ENCODE data around the gene KCNN4.
"Not testable (repeated sequence)": the region's sequence is repeated elsewhere in the genome, so short reads cannot be mapped to it uniquely, and the experiment has no call there.

Gene KCNN4
- 9.7 to 35.0 reads per million in 2 donors for total RNA-seq

DNA sequence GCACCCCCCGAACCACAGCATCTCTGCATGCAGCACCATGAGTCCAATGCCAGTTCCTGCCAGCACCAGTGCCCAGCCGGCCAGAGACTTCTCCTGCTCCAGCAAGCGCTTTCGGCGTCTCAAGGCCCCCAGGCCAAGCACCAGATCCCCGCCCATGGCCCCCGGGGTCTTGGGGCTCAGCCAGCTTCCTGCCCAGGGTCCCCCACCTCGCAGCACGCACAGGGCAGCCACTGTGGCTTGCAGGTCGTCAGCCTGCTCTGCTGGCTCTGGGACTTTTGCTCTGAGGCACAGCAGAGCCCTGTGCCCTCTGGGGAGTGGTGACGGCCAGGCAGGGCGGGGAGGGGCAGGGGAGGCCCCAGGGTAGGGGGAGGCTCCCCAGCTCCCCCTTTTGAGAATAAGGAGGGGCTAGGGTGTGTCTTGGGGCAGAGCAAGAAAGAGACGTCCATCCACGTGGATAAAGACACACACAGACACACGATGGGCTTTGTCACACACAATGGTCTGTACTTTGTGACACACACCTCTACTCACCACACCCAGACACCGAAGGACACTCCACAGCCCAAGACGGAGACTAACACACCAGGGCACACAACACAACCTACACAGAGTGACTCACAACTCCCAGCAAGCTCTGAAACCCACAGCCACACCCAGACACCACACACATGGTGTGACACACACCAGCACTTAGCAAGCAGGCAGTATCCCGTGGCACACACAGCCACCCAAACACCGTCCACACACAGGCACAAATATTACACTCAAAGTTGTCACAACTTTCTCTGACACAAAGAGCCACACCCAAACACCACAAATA, at the start of gene KCNN4:
TSS of gene KCNN4 (minus strand) at position 268 of the 820 bp plus-strand sequence. CDS start at position 156, 112 bp downstream.
- DNase-seq: peak; percentile 34

DNA sequence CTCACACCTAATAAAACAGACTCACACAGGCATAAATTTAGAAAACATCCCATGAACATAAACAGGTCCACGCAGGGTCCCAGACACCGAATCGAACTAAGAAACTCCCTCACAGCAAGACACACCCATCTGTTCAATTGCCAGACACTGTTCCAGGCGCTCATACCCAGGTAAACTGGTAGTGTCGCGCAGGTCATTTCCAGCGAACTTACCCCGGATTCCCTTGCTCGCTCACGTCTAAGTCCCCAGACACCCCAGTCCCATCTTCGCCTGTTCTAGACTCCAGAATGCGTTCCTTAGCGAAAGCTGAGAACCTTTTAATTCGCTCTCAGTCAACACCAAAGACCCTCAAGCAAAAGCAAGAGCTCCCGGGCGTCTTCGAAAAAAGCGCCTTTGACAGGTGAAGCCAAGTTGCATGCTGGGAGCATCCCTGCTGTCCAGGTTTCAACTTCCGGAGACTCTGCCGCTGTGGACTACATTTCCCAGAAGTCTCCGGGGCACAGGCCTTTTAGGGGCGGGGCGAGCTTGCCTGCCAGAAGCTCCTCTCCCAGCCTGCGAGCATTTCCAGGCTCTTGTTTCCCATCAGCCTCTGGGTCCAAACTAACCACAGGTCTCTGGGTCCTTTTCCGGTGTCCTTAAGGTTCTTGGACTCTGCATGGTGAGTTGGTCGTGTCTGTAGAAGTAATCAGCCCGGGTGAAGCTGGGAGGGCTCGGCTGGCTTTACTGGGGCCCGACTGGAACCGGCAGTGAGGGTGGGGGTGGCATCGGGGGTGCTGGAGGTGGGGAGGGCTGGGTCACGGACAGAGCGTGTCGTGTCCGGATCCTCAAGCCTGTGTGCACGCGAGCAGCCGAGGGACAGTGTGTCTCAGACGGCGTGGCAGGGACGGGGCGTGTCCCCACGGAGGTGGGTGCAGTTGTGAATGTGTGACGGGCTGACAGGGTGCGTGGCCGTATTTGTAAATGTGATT, 46.3 kb upstream of the KCNN4 start, which contains the start of gene ZNF283:
TSS of gene ZNF283 (plus strand) at position 535 of the 968 bp plus-strand sequence. CDS start 6,184 bp downstream, outside the sequence.
- peak; percentile 71 for DNase-seq

DNA sequence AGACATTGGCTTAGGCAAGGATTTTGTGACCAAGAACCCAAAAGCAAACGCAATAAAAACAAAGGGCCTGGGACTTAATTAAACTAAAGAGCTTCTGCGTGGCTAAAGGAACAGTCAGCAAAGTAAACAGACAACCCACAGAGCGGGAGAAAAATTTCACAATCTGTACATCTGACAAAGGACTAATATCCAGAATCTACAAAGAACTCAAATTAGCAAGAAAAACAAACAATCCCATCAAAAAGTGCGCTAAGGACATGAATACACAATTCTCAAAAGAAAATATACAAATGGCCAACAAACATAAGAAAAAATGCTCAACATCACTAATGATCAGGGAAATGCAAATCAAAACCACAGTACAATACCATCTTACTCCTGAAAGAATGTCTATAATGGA, 43.8 kb upstream of the KCNN4 start:
- not testable (repeated sequence) for DNase-seq

DNA sequence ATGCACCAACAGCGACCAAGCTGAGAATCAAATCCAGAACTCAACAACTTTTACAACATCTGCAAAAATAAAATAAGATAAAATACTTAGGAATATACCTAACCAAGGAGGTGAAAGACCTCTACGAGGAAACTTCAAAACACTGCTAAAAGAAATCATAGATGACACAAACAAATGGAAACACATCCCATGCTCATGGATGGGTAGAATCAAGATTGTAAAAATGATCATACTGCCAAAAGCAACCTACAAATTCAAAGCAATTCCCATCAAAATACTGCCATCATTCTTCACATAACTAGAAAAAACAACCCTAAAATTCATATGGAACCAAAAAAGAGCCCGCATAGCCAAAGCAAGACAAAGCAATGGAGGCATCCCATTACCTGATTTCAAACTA, 43.1 kb upstream of the KCNN4 start:
- not testable (repeated sequence) for DNase-seq

DNA sequence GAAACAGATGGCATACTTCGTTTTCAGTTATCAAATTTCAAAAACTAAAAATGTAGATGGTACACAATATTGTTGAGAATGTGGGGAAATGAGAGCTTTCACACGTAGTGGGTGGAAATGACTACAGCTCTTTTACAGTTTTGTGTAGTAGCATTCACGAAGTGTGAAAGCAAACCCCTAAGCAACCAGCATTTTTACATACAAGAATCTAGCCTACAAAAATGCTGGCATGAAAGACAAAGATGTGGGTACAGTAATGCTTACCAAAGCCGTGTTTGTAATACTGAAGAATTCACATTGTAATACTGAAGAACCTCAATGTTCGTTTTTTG, 40.1 kb upstream of the KCNN4 start:
- no peak for DNase-seq

DNA sequence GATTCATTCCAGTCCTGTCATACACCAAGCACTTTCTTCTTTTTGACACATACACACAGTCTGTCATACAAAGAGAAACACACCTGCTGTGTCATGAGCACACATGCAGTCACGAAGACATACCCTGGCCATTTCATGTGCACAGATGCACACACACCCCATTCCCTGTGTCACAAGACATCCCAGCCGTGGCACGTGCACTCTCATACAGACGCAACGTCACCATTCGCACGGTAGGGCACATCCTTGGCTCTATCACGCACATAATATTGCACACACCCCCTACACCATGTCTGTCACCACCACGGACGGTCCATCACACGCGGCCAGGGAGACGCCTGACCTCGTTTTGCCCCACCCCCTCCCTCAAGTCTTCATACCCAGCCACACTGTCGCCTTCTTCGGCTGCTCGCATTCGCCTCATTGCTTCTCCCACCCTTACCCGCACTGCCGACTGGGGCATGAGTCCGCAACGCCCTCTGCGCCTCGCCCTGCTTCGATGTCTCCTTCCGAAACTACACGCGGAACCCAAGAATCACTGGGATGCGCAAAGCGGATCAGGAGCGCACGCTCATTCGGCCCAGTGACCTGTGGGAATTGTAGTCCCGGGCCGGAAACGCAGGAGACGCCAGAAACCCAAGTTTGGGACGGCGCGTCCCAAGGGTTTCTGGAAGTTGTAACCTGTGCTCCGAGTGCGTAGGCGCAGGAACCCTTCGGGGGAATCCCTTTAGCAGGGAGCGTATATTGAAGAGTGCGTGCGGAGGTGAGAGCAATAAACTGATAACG, 39.5 kb upstream of the KCNN4 start:
- DNase-seq: no peak

DNA sequence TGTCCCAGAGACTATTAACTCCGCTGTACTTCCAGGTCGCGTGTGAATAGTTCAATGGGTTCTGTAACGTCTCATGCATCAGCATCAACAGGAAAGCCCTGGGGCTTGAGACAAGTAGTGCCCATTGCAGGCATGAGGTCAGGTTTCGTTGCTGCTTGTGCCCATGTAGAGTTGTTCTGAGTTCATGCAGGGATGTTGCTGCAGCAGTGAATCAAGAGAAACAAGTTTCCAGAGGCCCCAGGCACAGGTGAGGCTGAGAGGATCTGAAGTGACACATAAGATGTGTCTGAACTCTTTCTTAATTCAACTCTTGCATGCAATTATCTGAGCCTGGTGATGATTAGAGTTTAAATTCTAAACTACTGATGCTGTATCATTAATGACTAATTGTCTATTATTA, 37.7 kb upstream of the KCNN4 start:
- no peak for DNase-seq

DNA sequence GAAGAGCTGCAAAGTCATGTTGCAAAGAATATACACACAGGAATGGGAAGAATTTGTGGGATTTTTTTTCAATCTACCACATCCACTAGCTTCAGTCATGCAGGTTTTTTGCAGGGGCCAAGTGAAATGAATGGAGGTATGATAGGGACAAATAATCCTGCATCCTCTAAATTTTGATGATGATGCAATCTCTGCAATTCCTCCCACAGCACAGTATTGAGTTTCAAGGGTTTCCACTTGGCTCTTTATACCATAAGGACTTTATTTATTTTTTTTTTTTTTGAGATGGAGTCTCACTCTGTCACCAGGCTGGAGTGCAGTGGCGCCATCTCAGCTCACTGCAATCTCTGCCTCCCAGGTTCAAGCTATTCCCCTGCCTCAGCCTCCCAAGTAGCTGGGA, 36.7 kb upstream of the KCNN4 start:
- not testable (repeated sequence) for DNase-seq

DNA sequence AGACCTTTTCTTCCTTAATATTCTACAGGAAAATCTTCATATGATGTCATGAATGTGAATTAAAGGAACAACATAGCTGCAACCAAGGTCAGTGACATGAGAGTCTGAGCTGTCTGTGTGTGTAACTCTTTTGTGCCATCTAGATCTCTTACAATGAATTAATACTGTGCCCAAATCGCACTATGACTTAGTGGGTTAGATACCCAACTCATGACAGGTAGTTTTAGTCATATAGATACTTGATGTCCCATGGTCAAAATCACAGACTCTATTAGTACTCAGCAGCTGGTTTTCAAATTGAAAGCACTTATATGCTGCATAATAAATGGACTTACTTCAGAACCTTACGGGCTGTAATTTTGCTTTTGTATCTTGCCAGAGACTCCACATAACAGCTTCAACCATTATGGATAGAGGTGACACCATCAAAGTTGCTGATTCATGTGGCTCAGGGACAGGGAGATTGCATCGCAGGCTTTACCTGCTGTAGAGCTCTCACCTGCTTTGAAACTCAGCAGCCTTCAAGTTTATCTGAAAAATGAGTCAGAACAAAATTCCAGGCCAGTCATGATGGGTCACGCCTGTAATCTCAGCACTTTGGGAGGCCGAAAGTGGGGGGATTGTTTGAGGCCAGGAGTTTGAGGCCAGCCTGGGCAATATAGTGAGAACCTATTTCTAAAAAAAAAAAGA, 34.0 kb upstream of the KCNN4 start:
- DNase-seq: no peak

DNA sequence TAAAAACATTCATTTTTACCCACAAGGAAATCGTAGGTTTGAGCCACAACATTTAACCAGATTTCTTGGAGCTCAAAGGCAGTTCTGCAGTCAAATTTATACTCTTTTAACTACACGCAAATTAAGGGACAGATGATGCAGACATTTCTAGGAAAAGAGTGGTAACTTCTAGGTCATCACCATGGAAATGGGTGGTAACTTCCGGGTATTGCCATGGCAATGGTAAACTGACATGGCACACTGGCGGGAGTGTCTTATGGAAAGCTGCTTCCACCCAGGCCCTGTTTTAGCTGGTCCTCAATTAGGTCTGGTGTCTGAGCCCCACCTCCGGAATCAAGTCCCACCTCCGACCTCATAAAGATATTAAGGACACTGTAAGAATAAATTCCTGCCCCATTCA, 31.9 kb upstream of the KCNN4 start:
- DNase-seq: no peak

DNA sequence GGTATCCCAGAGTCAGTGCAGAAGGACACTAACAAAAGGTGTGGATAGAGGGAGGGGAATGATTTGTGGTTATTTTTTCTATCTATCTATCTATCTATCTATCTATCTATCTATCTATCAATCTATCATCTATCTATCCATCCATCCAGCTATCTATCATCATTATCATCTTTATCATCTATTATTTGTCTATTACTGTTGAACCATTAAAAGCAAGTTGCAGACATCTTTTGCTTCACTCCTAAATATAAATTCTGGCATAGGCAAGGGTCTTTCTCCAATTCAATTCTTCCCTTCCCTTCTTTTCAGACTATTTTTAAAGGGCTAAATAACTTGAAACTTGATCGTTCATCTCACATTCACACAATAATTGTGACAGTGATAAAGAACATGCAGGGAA, 31.5 kb upstream of the KCNN4 start:
- DNase-seq: no peak

DNA sequence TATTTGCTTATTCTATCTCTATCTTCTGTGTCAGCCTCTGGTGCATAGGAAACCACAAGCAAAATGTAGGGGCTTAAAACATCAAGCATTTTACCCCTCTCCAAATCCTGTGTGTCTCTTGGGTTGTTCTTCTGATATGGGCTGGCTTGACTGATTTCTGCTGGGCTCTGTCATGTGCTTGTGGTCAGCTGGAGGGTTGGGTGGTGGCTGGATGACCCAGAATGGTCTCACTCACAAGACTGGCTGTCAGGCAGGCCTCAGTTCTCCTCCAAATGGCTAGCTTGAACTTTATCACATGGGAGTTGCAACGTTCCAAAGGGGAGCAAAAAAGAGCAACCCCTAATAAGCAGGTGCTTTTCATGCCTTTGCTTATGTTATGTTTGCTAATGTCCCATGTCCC, 31.1 kb upstream of the KCNN4 start:
- DNase-seq: no peak

DNA sequence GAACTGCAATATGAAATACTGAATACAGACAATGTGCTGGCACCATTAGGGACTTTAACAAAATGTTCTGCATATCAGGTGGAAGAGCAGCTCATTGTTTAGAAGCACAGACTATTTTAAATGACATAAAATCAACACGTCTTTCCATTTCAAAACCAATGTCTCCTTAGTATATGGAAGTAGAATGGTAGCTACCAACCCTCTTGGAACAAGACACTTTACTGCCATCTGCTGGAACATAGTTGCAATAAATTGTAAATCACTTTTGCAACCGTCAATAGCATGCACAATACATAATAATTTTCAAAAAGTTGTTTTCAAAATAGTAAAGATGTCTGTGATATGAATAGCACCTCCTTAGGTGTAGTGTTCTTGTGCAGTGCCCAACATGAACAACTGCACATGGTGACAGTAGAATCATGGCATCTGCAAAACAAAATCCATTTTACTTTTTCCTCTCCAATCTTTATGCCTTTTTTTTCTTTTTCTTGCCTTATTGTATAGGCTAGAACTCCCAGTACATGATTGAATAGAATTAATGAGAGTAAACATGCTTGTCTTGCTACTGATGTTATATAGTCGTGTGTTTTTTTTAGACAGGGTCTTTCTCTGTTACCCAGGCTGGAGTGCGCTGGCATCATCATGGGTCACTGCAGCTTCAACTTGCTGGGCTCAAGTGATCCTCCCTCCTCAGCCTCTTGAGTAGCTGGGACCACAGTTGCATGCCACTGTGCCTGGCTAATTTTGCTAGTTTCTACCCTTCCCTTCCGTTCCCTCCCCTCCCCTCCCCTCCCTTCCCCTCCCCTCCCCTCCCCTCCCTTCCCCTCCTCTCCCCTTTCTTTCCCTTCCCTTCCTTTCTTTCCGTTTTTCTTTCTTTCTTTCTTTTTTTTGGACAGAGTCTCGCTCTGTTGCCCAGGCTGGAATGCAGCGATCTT, 29.3 kb upstream of the KCNN4 start:
- no peak for DNase-seq

DNA sequence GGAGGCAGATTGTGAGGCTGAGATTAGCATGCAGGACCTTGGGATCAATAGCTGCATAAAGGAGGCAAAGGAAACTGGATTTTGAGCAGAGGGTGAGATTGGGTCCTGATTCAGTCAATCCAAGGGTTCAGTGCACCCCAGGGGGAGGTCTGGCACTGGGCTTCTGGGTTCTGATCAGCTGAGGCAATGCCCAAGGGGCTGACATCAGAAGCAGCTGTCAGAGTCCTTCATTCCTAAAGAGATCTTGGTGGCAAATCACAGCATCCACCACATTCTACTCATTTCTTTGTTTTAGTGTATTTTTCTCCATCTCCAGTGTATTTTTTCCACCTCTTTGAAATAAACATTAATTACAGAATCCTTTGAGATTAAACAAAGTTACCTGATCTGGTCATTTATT, 26.9 kb upstream of the KCNN4 start:
- no peak for DNase-seq

DNA sequence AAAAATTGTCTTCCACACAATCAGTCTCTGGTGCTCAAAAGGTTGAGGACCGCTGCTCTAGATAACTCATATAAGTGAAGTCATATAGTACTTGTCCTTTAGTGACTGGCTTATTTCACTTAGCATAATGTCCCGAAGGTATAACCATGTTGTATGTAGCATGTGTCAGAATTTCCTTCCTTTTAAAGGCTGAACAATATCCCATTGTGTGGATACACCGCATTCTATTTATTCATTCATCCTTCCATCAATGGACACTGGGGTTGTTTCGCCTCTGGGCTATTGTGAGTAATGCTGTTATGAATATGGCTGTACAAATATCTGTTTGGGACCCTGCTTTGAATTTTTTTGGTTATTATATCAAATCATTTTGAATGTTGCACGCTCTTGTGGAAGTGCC, 26.1 kb upstream of the KCNN4 start:
- no peak for DNase-seq

DNA sequence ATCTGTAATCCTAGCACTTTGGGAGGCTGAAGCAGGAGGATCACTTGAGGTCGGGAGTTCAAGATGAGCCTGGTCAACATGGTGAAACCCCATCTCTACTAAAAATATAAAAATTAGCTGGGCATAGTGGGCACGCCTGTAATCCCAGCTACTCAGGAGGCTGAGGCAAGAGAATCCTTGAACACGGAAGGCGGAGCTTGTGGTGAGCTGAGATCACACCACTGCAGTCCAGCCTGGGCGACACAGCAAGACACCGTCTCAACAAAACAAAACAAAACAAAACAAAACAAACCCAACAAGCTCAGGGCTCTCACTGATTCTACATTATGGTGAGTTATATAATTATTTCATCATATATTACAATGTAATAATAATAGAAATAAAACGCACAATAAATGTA, 25.6 kb upstream of the KCNN4 start:
- not testable (repeated sequence) for DNase-seq

DNA sequence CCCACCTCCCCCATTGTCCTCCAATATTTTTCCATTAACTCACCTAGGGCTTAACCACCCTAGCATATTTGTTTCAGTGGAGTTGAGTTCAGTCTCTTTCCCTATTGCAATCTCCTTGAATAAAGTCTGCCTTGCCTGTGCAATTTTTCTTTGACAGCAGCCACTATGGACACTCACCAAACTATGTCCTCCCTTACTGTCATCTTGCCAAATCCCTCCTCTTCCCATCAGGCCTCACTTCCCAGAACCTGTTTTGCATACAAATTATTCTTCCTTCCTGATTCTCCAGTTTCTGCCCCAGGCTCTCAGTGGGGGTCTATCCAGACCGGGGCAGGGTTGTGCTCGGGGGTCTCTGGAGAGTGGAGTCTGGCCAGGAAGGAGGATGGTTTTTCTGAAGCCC, 23.7 kb upstream of the KCNN4 start:
- DNase-seq: no peak

DNA sequence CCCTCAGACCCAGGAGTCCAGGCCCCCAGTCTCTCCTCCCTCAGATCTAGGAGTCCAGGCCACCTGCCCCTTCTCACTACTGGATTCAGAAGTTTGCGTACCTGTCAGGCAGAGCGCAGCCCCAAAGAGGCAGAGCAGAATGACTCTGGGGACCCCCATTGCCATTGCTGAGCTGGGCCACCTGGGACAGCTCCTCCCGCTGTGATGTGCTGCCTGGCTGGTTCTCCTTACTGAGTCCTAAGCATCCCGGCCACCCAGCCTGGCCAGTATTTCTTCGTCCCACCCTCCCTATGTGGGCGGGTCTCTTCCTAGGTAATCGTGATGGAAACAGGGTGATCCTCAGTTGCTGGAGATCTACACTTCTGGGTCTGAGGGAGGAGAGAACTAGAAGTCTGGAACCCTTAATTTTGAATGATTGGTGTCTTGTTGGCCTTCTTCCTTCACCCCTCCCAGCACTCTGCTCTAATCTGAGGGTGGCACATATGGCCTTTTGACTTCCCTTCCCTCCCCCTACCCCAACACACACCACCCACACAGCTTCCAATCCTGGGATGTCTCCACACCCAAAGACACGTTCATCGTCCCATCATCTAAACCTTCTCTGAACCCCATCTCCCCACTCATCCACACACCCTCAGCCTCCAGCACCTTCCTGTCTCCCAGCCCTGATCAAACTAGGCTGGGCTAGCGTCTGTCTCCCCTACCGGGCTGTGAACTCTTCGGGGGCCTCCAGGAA, 21.6 kb upstream of the KCNN4 start, which contains the start of gene LYPD5:
TSS of gene LYPD5 (minus strand) at position 232 of the 736 bp plus-strand sequence. CDS start at position 165, 67 bp downstream.
- no peak for DNase-seq

DNA sequence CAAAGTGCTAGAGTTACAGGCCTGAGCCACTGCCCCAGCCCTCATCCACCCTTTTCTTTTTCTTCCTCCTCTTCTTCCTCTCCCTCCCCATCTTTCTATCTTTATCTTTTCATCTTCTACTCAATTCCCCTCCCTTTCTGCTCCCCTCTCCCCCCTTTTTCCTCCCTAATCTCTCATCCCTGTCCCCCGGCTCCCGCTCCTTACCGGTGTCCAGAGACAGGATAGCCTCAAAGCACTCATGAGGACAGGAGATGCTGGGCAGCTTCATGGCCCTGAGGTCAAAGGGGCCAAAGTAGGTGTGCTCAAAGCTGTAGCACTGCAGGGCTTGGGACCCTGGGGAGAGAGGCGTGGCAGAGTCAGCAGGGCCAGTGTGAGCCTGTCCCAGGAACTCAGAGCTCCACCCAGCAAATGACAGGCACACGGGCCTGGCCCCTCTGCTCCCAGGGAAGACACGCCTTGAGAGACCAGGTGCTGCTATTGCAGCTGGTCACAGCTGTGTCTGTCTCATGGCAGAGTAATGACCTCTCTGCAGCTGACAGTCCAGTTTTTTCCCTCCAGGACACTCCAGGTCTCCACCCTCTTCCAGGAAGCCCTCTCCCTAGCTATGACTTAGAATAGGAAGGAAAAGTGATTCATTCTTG, 18.8 kb upstream of the KCNN4 start:
- no peak for DNase-seq

Measured in T-helper 9 cell (primary cell).